Stimulated activated CD4-positive, alpha-beta T cell treated with anti-CD3 and anti-CD28 coated beads, Interleukin-2, amount 100 ng/mL, for 24 hours (primary cell): ENCODE measurements around the gene ZNF841.
"Not testable (repeated sequence)": the region's sequence is repeated elsewhere in the genome, so short reads cannot be mapped to it uniquely, and the experiment has no call there.

Experiments used
- DNase-seq, 2 donors: peaks; one replicate each; pipeline ENCODE4 v3.0.0-alpha.2; 2020

The ZNF841 gene

GRCh38 chr19:52095172-52096014 is at the start of gene ZNF841:
Gene ZNF841, minus strand, starts transcription at chr19:52095765. Its CDS starts 10,964 bp downstream, at chr19:52084801.
- peak; percentile 87 to 88 for DNase-seq

- DNase-seq, result no peak
Measured at GRCh38 chr19:52142001-52142595, 46.5 kb upstream of the ZNF841 start.

- no peak for DNase-seq
Measured at GRCh38 chr19:52141203-52141602, 45.6 kb upstream of the ZNF841 start.

- DNase-seq, result no peak
Measured at GRCh38 chr19:52140032-52140710, 44.6 kb upstream of the ZNF841 start.

- DNase-seq, result peak; percentile 98 to 99
Measured at GRCh38 chr19:52139252-52140031, 43.9 kb upstream of the ZNF841 start, which contains the start of gene ZNF616. Gene ZNF616, minus strand, starts transcription at chr19:52139938. Its CDS starts 9,426 bp downstream, at chr19:52130512.

- no peak for DNase-seq
Measured at GRCh38 chr19:52138983-52139251, 43.4 kb upstream of the ZNF841 start.

GRCh38 chr19:52138278-52138982 is 42.9 kb upstream of the ZNF841 start:
- DNase-seq, result peak; percentile 32 to 47

- DNase-seq, result no peak
Measured at GRCh38 chr19:52120286-52120685, 24.7 kb upstream of the ZNF841 start.

- no peak for DNase-seq
Measured at GRCh38 chr19:52115526-52116053, 20.0 kb upstream of the ZNF841 start.

GRCh38 chr19:52114691-52115090 is 19.1 kb upstream of the ZNF841 start:
- no peak for DNase-seq

GRCh38 chr19:52112624-52113023 is 17.1 kb upstream of the ZNF841 start:
- DNase-seq, result no peak

- DNase-seq, result no peak
Measured at GRCh38 chr19:52110780-52111179, 15.2 kb upstream of the ZNF841 start.

- no peak for DNase-seq
Measured at GRCh38 chr19:52102782-52103181, 7.2 kb upstream of the ZNF841 start.

GRCh38 chr19:52101866-52102562 is 6.4 kb upstream of the ZNF841 start:
- DNase-seq, result no peak

GRCh38 chr19:52099497-52100138 is 4.1 kb upstream of the ZNF841 start:
- DNase-seq, result no peak

- DNase-seq, result not testable (repeated sequence)
Measured at GRCh38 chr19:52096416-52096815, 851 bp upstream of the ZNF841 start.

GRCh38 chr19:52094526-52095130 is 937 bp downstream of the ZNF841 start:
- no peak for DNase-seq

GRCh38 chr19:52086481-52086880 is 9.1 kb downstream of the ZNF841 start:
- no peak for DNase-seq

GRCh38 chr19:52070496-52070895 is 25.1 kb downstream of the ZNF841 start:
- no peak for DNase-seq

GRCh38 chr19:52069653-52070052 is 25.9 kb downstream of the ZNF841 start:
- DNase-seq, result no peak
